Pancreas (tissue), 10 donors: Measurements from ENCODE around the gene CNOT11. TPM values are rescaled to one million over a fixed set of nuclear protein-coding genes. Genes with fewer than 3 reads are reported as not detected.
"Not testable (repeated sequence)": the region's sequence is repeated elsewhere in the genome, so short reads cannot be mapped to it uniquely, and the experiment has no call there.

ENCODE experiments used
- ATAC-seq, 4 donors: fragments of 200-7000 bp; cut with Tn5 transposase; one replicate each; pipeline versions ENCODE4 v1.8.0 to v1.9.1; 2020; ENCODE audit warnings: mild to moderate bottlenecking in 4 of 4, moderate library complexity in 4 of 4
- DNase-seq, 6 donors: peaks; one replicate each; pipeline ENCODE4 v3.0.0-alpha.2; 2020
- FAIRE-seq: peaks from 2 replicates; lab custom pipeline; 2012; peaks lifted over from hg19 to GRCh38; lab: Jason Lieb, UNC
- H3K27ac ChIP-seq, 4 donors: fragments of 200-600 bp; sonication (generic); 1 replicate in 3 of 4; 2 replicates in 1 of 4; pipeline versions ENCODE4 v1.5.0 to v1.8.0; 2020
- H3K27me3 ChIP-seq, 4 donors: fragments of 200-600 bp; one replicate each; pipeline ENCODE4 v1.8.0; 2021
- H3K36me3 ChIP-seq, 3 donors: fragments of 200-600 bp; sonication (generic) in 1 of 3; one replicate each; pipeline versions ENCODE4 v1.5.0 to v1.8.0; 2020 to 2021
- H3K4me1 ChIP-seq, 3 donors: fragments of 200-600 bp; one replicate each; pipeline ENCODE4 v1.8.0; 2021
- H3K4me3 ChIP-seq, 4 donors: fragments of 200-600 bp; sonication (generic) in 2 of 4; one replicate each; pipeline versions ENCODE4 v1.5.0 to v1.8.0; 2020 to 2021
- H3K9me3 ChIP-seq, 4 donors: fragments of 200-600 bp; one replicate each; pipeline ENCODE4 v1.8.0; 2021
- CTCF ChIP-seq, 4 donors: fragments of 200-600 bp; sonication (generic) in 3 of 4; IDR thresholded peaks; one replicate each; pipeline versions ENCODE4 v1.5.0 to v1.8.0; 2021; ENCODE audit warnings: antibody characterized with exemption in 4 of 4
- WGBS, 2 donors: extraction: QIAGEN DNeasy Blood & Tissue Kit; methylation state at CpG; one replicate each; pipeline ENCODE4 v1.1.7; 2013; 5-methylcytosine and 5-hydroxymethylcytosine counted together
- intact Hi-C, 3 donors: fragments of 100-400 bp; cut with DNase I; formaldehyde crosslinking; loops; one replicate each; pipeline versions ENCODE4 v1.11.1 to v1.14.2; 2022
- polyA plus RNA-seq, 2 donors: library from polyadenylated mRNA; stranded (reverse); fragments of 200-250 nt; gene quantifications; one replicate each; pipeline ENCODE4 v1.2.3, GENCODE V29; 2013
- total RNA-seq, 6 donors: library from RNA; stranded (reverse); fragmentation: NEBNext Ultra II Directional in 4 of 6; extraction: Animal tissue kit (Norgen Biotek cat#: 25700) in 4 of 6; gene quantifications; one replicate each; pipeline versions ENCODE4 v1.2.1 to v1.2.4, GENCODE V29; 2021 to 2023
- donor health status: healthy with polysubstance abuse.
- donor health status: DM: no; HTN: no; CAD: no; lungs with moderate emphysema.
- donor health status: DM: no; HTN: no; CAD: no.
- donor health status: control.
- donor health status: control.
- donor health status: Bipolar disorder and iron deficiency.
- donor health status: DM: yes; HTN: yes; CAD: no.
- donor health status: DM: no; HTN: no; CAD: no.
- donor health status: DM: no; HTN: no; CAD: no.
- donor health status: DM: yes; HTN: yes; CAD: no.

The CNOT11 gene
- total and polyA plus RNA-seq, 8 donors: 10.2 to 25.4 (median 17.6) TPM

GRCh38 chr2:101231937-101232730 is 20.6 kb upstream of the CNOT11 start:
- Histone ChIP-seq H3K9me3 (no peaks in the 10 kb centered on the region), H3K27me3 (no peaks in the 10 kb centered on the region), H3K4me3 (no peak overlapping the region), H3K36me3 (no peaks in the 10 kb centered on the region), H3K27ac (peak overlapping the region in 1 of 4 donors; percentile 96), H3K4me1 (peaks cover 18 to 20% (median 19%) of the 10 kb centered on the region in 3 donors)
- intact Hi-C loops: no loop called here
- no peak for TF ChIP-seq CTCF (IDR thresholded peaks at IDR 0.05)
- DNase-seq (no peak), ATAC-seq (no peak), FAIRE-seq (no peak)
- 86 to 89% methylated on average over 6 of the region's 6 CpGs for WGBS, 2 donors

GRCh38 chr2:101232770-101233169 is 19.9 kb upstream of the CNOT11 start:
- Histone ChIP-seq H3K4me1 (peaks cover 21 to 23% (median 22%) of the 10 kb centered on the region in 3 donors), H3K9me3 (no peaks in the 10 kb centered on the region), H3K4me3 (no peak overlapping the region), H3K27me3 (no peaks in the 10 kb centered on the region), H3K27ac (peak overlapping the region in 1 of 4 donors; percentile 96), H3K36me3 (no peaks in the 10 kb centered on the region)
- TF ChIP-seq CTCF (IDR thresholded peaks at IDR 0.05): no peak
- intact Hi-C loops: no loop called here
- FAIRE-seq: no peak
- no peak for DNase-seq
- WGBS, 2 donors: 87 to 96% methylated on average over 6 of the region's 6 CpGs
- no peak for ATAC-seq

GRCh38 chr2:101234169-101234938 is 18.3 kb upstream of the CNOT11 start:
- Histone ChIP-seq H3K27me3 (no peaks in the 10 kb centered on the region), H3K36me3 (no peaks in the 10 kb centered on the region), H3K27ac (peak overlapping the region; percentile 69 to 96 (median 79)), H3K4me3 (no peak overlapping the region), H3K9me3 (no peaks in the 10 kb centered on the region), H3K4me1 (peaks cover 25 to 37% (median 34%) of the 10 kb centered on the region in 3 donors)
- TF ChIP-seq CTCF (IDR thresholded peaks at IDR 0.05): no peak
- no peak for FAIRE-seq
- 16 to 17% methylated on average over 12 of the region's 12 CpGs for WGBS, 2 donors
- intact Hi-C loops: no loop called here
- peak; percentile 62 to 84 (median 80) for ATAC-seq
- peak in 4 of 6 donors; percentile 38 to 59 (median 52) for DNase-seq

GRCh38 chr2:101235956-101236355 is 16.7 kb upstream of the CNOT11 start:
- peaks cover 25 to 42% (median 36%) of the 10 kb centered on the region in 3 donors for H3K4me1 ChIP-seq
- H3K9me3 ChIP-seq, H3K27me3 ChIP-seq, H3K4me3 ChIP-seq, DNase-seq, intact Hi-C loops, H3K36me3 ChIP-seq, FAIRE-seq, ATAC-seq: not testable (repeated sequence)
- 80 to 97% methylated on average over 1 of the region's 1 CpG for WGBS, 2 donors
- H3K27ac ChIP-seq: peak overlapping the region in 2 of 4 donors; percentile 88 to 96

- H3K27me3 ChIP-seq, H3K9me3 ChIP-seq, H3K36me3 ChIP-seq, ATAC-seq, DNase-seq, FAIRE-seq, intact Hi-C loops, H3K4me3 ChIP-seq: not testable (repeated sequence)
- H3K4me1 ChIP-seq: peaks cover 25 to 48% (median 40%) of the 10 kb centered on the region in 3 donors
- peak overlapping the region in 3 of 4 donors; percentile 18 to 93 (median 92) for H3K27ac ChIP-seq
- WGBS, 2 donors: 47 to 53% methylated on average over 5 of the region's 5 CpGs
Measured at GRCh38 chr2:101237944-101238343, 14.7 kb upstream of the CNOT11 start.
